ENCODE measurements around the gene ABR. TPM values are rescaled to one million over a fixed set of nuclear protein-coding genes. Genes with fewer than 3 reads are reported as not detected.

Gene ABR
- total and polyA plus RNA-seq, 2 of the 13 experiments (the other 11 are each of a cell fraction or from before 2014, with no cell fraction given) = 12.4 to 40.4 TPM

- ATAC-seq (no peak), DNase-seq (ENCODE audit: low spot score) (no peak), FAIRE-seq (no peak)
- Histone ChIP-seq H4K20me1 (ENCODE audit: insufficient read depth, low read length) (no peaks in the 10 kb centered on the region), H3K9ac (ENCODE audit: insufficient read depth, low read depth, low read length) (no peak overlapping the region), H3K4me3 (replicated peaks in 1 of 3; ENCODE audit: insufficient read depth in 1 of 3, low read depth in 2 of 3, low read length in 3 of 3) (no peak overlapping the region), H3K27me3 (ENCODE audit: control insufficient read depth in 1 of 2, insufficient read depth in 2 of 2, low read length in 2 of 2) (peaks cover 0 to 6% of the 10 kb centered on the region in 2 experiments; a peak in 1 of 5 replicates), H3K36me3 (replicated peaks in 1 of 2; ENCODE audit: control insufficient read depth in 1 of 2, insufficient read depth in 2 of 2, low read length in 2 of 2) (no peaks in the 10 kb centered on the region), H3K4me1 (ENCODE audit: insufficient read depth, low read length) (peaks cover 24% of the 10 kb centered on the region), H3K27ac (ENCODE audit: extremely low read length, insufficient read depth, low read length) (no peak overlapping the region), H3K4me2 (ENCODE audit: low read depth, low read length) (no peak overlapping the region), H3K9me3 (ENCODE audit: low read length) (no peaks in the 10 kb centered on the region), H2AFZ (ENCODE audit: low read length) (no peak overlapping the region), H3K79me2 (ENCODE audit: insufficient read depth, low read length) (no peaks in the 10 kb centered on the region)
- no TSS peak for BruUV-seq (replicated peaks)
- TF ChIP-seq KAT8 (CRISPR knock-in tag; IDR thresholded peaks at IDR 0.05) = no peak
- TF ChIP-seq NFE2 (CRISPR knock-in tag; IDR thresholded peaks at IDR 0.05) = no peak
- TF ChIP-seq REL (CRISPR knock-in tag; conservative IDR thresholded peaks at IDR 0.05) = no peak
- TF ChIP-seq TAF1 (CRISPR knock-in tag; IDR thresholded peaks at IDR 0.05) = no peak
- TF ChIP-seq NR1H2 (CRISPR knock-in tag; IDR thresholded peaks at IDR 0.05; ENCODE audit: borderline replicate concordance, low read depth) = no peak
- TF ChIP-seq ZNF672 (CRISPR knock-in tag; IDR thresholded peaks at IDR 0.05) = no peak
- no peak for TF ChIP-seq HNRNPH1 (optimal IDR thresholded peaks at IDR 0.05; ENCODE audit: low read depth, low read length)
- no peak for TF ChIP-seq TCF7L2 (IDR thresholded peaks at IDR 0.05; ENCODE audit: low read depth, low read length)
- TF ChIP-seq ATF7-NPFF (CRISPR knock-in tag; IDR thresholded peaks at IDR 0.05; ENCODE audit: low read depth) = no peak
- TF ChIP-seq ZMYM2 (CRISPR knock-in tag; IDR thresholded peaks at IDR 0.05) = no peak
- no peak for TF ChIP-seq PREB (CRISPR knock-in tag; IDR thresholded peaks at IDR 0.05)
- CTCF ChIA-PET (ENCODE audit: low intra/inter-chr PET ratio, low total read pairs) = no interaction called here
- in situ Hi-C loops (cut with HindIII; ENCODE audit: extremely low pct_ligation_motif_present, low pct_unique_long_range_greater_than_20kb) = no loop called here
- intact Hi-C loops (cut with micrococcal nuclease; ENCODE audit: unreplicated experiment) = no loop called here
- WGBS (ENCODE audit: low lambda C conversion rate) = 69% methylated on average over 15 of the region's 15 CpGs
- POLR2A ChIA-PET = no interaction called here
Observed at GRCh38 chr17:987931-988330, 191.8 kb downstream of the ABR start.
